Activated naive CD8-positive, alpha-beta T cell (primary cell): ENCODE data around the gene ETF1.

Source experiments
- H3K27ac Mint-ChIP-seq: one replicate; pipeline ENCODE4 v1.8.0; 2021; ENCODE audit warnings: mixed read lengths
- H3K27me3 Mint-ChIP-seq: one replicate; pipeline ENCODE4 v1.8.0; 2021; ENCODE audit warnings: mixed read lengths
- H3K36me3 Mint-ChIP-seq: one replicate; pipeline ENCODE4 v1.8.0; 2021; ENCODE audit warnings: mixed read lengths
- H3K4me1 Mint-ChIP-seq: one replicate; pipeline ENCODE4 v1.8.0; 2021; ENCODE audit warnings: low read depth, mixed read lengths
- H3K4me3 Mint-ChIP-seq: one replicate; pipeline ENCODE4 v1.8.0; 2021; ENCODE audit warnings: mild to moderate bottlenecking, mixed read lengths
- H3K9me3 Mint-ChIP-seq: one replicate; pipeline ENCODE4 v1.8.0; 2021; ENCODE audit warnings: low read depth, mixed read lengths

Gene ETF1

GRCh38 chr5:138542956-138543729, at the start of gene ETF1:
ETF1 (minus strand) TSS chr5:138543236; CDS start chr5:138542918, 318 bp downstream.
- peak within 1 kb of the TSS; percentile 100 for H3K4me3 Mint-ChIP-seq
- H3K9me3 Mint-ChIP-seq, result no peaks in the 10 kb centered on the region
- H3K27me3 Mint-ChIP-seq, result no peaks in the 10 kb centered on the region
- H3K27ac Mint-ChIP-seq, result peak within 1 kb of the TSS; percentile 100
- H3K4me1 Mint-ChIP-seq, result peaks cover 63% of the 10 kb centered on the region
- H3K36me3 Mint-ChIP-seq, result peaks cover 11% of the 10 kb centered on the region

- Mint-ChIP-seq H3K9me3 (no peaks in the 10 kb centered on the region), H3K4me1 (no peaks in the 10 kb centered on the region), H3K27ac (no peak overlapping the region), H3K36me3 (peaks cover 2% of the 10 kb centered on the region), H3K27me3 (peaks cover 10% of the 10 kb centered on the region), H3K4me3 (no peak overlapping the region)
Measured at GRCh38 chr5:138588013-138588788, 45.2 kb upstream of the ETF1 start.

- peaks cover 2% of the 10 kb centered on the region for H3K36me3 Mint-ChIP-seq
- no peak overlapping the region for H3K27ac Mint-ChIP-seq
- no peaks in the 10 kb centered on the region for H3K9me3 Mint-ChIP-seq
- no peaks in the 10 kb centered on the region for H3K4me1 Mint-ChIP-seq
- no peak overlapping the region for H3K4me3 Mint-ChIP-seq
- peaks cover 6% of the 10 kb centered on the region for H3K27me3 Mint-ChIP-seq
Measured at GRCh38 chr5:138585157-138585556, 42.1 kb upstream of the ETF1 start.

- no peak overlapping the region for H3K27ac Mint-ChIP-seq
- H3K27me3 Mint-ChIP-seq, result peaks cover 6% of the 10 kb centered on the region
- H3K36me3 Mint-ChIP-seq, result peaks cover 2% of the 10 kb centered on the region
- H3K9me3 Mint-ChIP-seq, result no peaks in the 10 kb centered on the region
- H3K4me3 Mint-ChIP-seq, result no peak overlapping the region
- no peaks in the 10 kb centered on the region for H3K4me1 Mint-ChIP-seq
Measured at GRCh38 chr5:138583984-138584637, 41.1 kb upstream of the ETF1 start.

- no peak overlapping the region for H3K4me3 Mint-ChIP-seq
- H3K9me3 Mint-ChIP-seq, result no peaks in the 10 kb centered on the region
- peaks cover 2% of the 10 kb centered on the region for H3K36me3 Mint-ChIP-seq
- H3K4me1 Mint-ChIP-seq, result no peaks in the 10 kb centered on the region
- H3K27me3 Mint-ChIP-seq, result peaks cover 4% of the 10 kb centered on the region
- no peak overlapping the region for H3K27ac Mint-ChIP-seq
Measured at GRCh38 chr5:138582959-138583358, 39.9 kb upstream of the ETF1 start.

- H3K27ac Mint-ChIP-seq, result no peak overlapping the region
- peaks cover 5% of the 10 kb centered on the region for H3K4me1 Mint-ChIP-seq
- no peaks in the 10 kb centered on the region for H3K9me3 Mint-ChIP-seq
- peaks cover 2% of the 10 kb centered on the region for H3K27me3 Mint-ChIP-seq
- H3K4me3 Mint-ChIP-seq, result no peak overlapping the region
- H3K36me3 Mint-ChIP-seq, result no peaks in the 10 kb centered on the region
Measured at GRCh38 chr5:138580777-138581176, 37.7 kb upstream of the ETF1 start.

GRCh38 chr5:138580001-138580400, 37.0 kb upstream of the ETF1 start:
- no peak overlapping the region for H3K27ac Mint-ChIP-seq
- no peak overlapping the region for H3K4me3 Mint-ChIP-seq
- H3K4me1 Mint-ChIP-seq, result peaks cover 8% of the 10 kb centered on the region
- peaks cover 2% of the 10 kb centered on the region for H3K27me3 Mint-ChIP-seq
- H3K36me3 Mint-ChIP-seq, result no peaks in the 10 kb centered on the region
- H3K9me3 Mint-ChIP-seq, result no peaks in the 10 kb centered on the region

- H3K27ac Mint-ChIP-seq, result no peak overlapping the region
Measured at GRCh38 chr5:138579517-138579863, 36.5 kb upstream of the ETF1 start.

GRCh38 chr5:138577452-138577851, 34.4 kb upstream of the ETF1 start:
- Mint-ChIP-seq H3K9me3 (no peaks in the 10 kb centered on the region), H3K4me1 (peaks cover 19% of the 10 kb centered on the region), H3K27ac (no peak overlapping the region), H3K36me3 (peaks cover 15% of the 10 kb centered on the region), H3K4me3 (no peak overlapping the region), H3K27me3 (no peaks in the 10 kb centered on the region)

More at GRCh38 chr5:138579517-138579863, 36.5 kb upstream of the ETF1 start:
- Mint-ChIP-seq H3K36me3 (peaks cover 4% of the 10 kb centered on the region), H3K4me1 (peaks cover 8% of the 10 kb centered on the region), H3K9me3 (no peaks in the 10 kb centered on the region), H3K27me3 (no peaks in the 10 kb centered on the region), H3K4me3 (no peak overlapping the region)

- Mint-ChIP-seq H3K4me1 (peaks cover 32% of the 10 kb centered on the region), H3K27ac (peak within 1 kb of the TSS; percentile 100), H3K36me3 (peaks cover 18% of the 10 kb centered on the region), H3K4me3 (peak within 1 kb of the TSS; percentile 96), H3K27me3 (no peaks in the 10 kb centered on the region), H3K9me3 (no peaks in the 10 kb centered on the region)
Measured at GRCh38 chr5:138575194-138576015, 32.4 kb upstream of the ETF1 start, which contains the start of gene HSPA9. HSPA9 (minus strand) TSS chr5:138575401; CDS start chr5:138575318, 83 bp downstream.

GRCh38 chr5:138574744-138575193, 31.7 kb upstream of the ETF1 start:
- Mint-ChIP-seq H3K27me3 (no peaks in the 10 kb centered on the region), H3K4me3 (peak overlapping the region; percentile 96), H3K27ac (peak overlapping the region; percentile 100), H3K4me1 (peaks cover 39% of the 10 kb centered on the region), H3K36me3 (peaks cover 20% of the 10 kb centered on the region), H3K9me3 (no peaks in the 10 kb centered on the region)

- H3K9me3 Mint-ChIP-seq, result no peaks in the 10 kb centered on the region
- peak overlapping the region; percentile 96 for H3K4me3 Mint-ChIP-seq
- H3K27ac Mint-ChIP-seq, result peak overlapping the region; percentile 100
- H3K4me1 Mint-ChIP-seq, result peaks cover 44% of the 10 kb centered on the region
- peaks cover 20% of the 10 kb centered on the region for H3K36me3 Mint-ChIP-seq
- no peaks in the 10 kb centered on the region for H3K27me3 Mint-ChIP-seq
Measured at GRCh38 chr5:138573949-138574670, 31.1 kb upstream of the ETF1 start.

- H3K27me3 Mint-ChIP-seq, result no peaks in the 10 kb centered on the region
- peaks cover 27% of the 10 kb centered on the region for H3K36me3 Mint-ChIP-seq
- no peaks in the 10 kb centered on the region for H3K9me3 Mint-ChIP-seq
- peak overlapping the region; percentile 96 for H3K4me3 Mint-ChIP-seq
- peak overlapping the region; percentile 100 for H3K27ac Mint-ChIP-seq
- peaks cover 51% of the 10 kb centered on the region for H3K4me1 Mint-ChIP-seq
Measured at GRCh38 chr5:138573223-138573622, 30.2 kb upstream of the ETF1 start.

GRCh38 chr5:138570871-138571270, 27.8 kb upstream of the ETF1 start:
- Mint-ChIP-seq H3K27ac (peak overlapping the region; percentile 46), H3K4me1 (peaks cover 63% of the 10 kb centered on the region), H3K36me3 (peaks cover 31% of the 10 kb centered on the region), H3K4me3 (peak overlapping the region; percentile 32), H3K9me3 (no peaks in the 10 kb centered on the region), H3K27me3 (no peaks in the 10 kb centered on the region)
